GM12891 (cell line): Measurements from ENCODE around the gene GRN.

Source experiments
- PAX5 ChIP-seq: IDR thresholded peaks from 2 replicates; pipeline ENCODE4 v1.6.1; 2011; ENCODE audit warnings: low read length, moderate library complexity, mild to moderate bottlenecking; ENCODE audit not compliant: insufficient read depth, severe bottlenecking
- POLR2A ChIP-seq: IDR thresholded peaks from 2 replicates; pipeline ENCODE4 v1.6.1; 2011; ENCODE audit warnings: low read depth, low read length, control low read depth
- POLR2AphosphoS5 ChIP-seq: IDR thresholded peaks from 2 replicates; pipeline ENCODE4 v1.6.1; 2011; ENCODE audit warnings: low read depth, low read length, control low read depth
- POU2F2 ChIP-seq: IDR thresholded peaks from 2 replicates; pipeline ENCODE4 v1.6.1; 2011; ENCODE audit warnings: low read depth, mild to moderate bottlenecking, control low read depth, low read length, moderate library complexity
- SPI1 ChIP-seq: IDR thresholded peaks from 2 replicates; pipeline ENCODE4 v1.6.1; 2011; ENCODE audit warnings: low read depth, low read length, control low read depth
- TAF1 ChIP-seq: IDR thresholded peaks from 2 replicates; pipeline ENCODE4 v1.6.1; 2011; ENCODE audit warnings: low read depth, low read length, control low read depth

- TF ChIP-seq POLR2A (no peak), POLR2AphosphoS5 (no peak), PAX5 (no peak), TAF1 (no peak), SPI1 (no peak), POU2F2 (no peak)
Measured at GRCh38 chr17:44378171-44378705, 33.1 kb downstream of the GRN start.
